ENCODE measurements around the gene PROZ. TPM values are rescaled to one million over a fixed set of nuclear protein-coding genes. Genes with fewer than 3 reads are reported as not detected.
"Not testable (repeated sequence)": the region's sequence is repeated elsewhere in the genome, so short reads cannot be mapped to it uniquely, and the experiment has no call there.

Gene PROZ, protein sequence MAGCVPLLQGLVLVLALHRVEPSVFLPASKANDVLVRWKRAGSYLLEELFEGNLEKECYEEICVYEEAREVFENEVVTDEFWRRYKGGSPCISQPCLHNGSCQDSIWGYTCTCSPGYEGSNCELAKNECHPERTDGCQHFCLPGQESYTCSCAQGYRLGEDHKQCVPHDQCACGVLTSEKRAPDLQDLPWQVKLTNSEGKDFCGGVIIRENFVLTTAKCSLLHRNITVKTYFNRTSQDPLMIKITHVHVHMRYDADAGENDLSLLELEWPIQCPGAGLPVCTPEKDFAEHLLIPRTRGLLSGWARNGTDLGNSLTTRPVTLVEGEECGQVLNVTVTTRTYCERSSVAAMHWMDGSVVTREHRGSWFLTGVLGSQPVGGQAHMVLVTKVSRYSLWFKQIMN
- total RNA-seq: not detected
- long read RNA-seq, partial matches to known transcripts: 0 of 1 reads
- long read RNA-seq, other reads (novel, unspliced or antisense): 1 of 1 reads

DNA sequence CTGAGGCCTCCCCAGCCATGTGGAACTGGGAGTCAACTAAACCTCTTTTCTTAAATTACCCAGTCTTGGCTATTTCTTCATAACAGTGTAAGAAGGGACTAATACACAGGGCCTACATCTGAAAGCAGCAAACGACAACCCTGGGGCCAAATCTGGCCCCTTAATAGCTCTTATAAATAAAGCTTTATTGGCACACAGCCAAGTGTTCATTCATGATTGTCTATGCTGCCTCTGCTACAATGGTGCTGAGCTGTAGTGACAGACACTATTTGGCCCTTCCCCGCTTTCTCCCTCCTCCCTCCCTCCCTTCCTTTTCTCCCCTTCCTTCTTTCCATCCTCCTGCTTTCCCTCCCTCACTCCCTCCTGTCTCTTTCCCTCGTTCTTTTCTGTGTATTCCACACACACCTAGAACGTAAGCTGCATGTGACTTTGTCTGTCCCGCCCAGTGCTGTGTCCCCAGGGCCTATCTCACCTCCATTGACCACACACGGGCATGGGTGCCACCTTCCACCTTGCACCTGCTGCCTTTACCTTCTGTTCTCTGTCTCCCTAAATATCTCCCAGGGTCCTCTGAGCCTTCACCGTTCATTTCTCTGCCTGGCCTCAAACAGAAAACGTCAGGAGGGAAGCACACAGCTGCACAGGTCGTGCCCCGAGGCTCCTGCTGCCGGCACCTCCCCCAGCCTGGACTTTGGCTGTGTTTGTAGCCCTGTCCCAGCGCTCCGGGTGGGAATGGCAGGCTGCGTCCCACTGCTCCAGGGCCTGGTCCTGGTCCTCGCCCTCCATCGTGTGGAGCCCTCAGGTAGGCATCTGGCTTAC is at the start of gene PROZ:
TSS of gene PROZ (plus strand) at position 720 of the 819 bp plus-strand sequence. CDS start at position 733, 13 bp downstream.
- no peak for DNase-seq (ENCODE audit: missing footprints)
- intact Hi-C loops (cut with DNase I): loop anchor here (10.0 kb wide), 1 partner anchor 237 kb away; no protein-coding TSS in a partner anchor
- ATAC-seq: no peak

DNA sequence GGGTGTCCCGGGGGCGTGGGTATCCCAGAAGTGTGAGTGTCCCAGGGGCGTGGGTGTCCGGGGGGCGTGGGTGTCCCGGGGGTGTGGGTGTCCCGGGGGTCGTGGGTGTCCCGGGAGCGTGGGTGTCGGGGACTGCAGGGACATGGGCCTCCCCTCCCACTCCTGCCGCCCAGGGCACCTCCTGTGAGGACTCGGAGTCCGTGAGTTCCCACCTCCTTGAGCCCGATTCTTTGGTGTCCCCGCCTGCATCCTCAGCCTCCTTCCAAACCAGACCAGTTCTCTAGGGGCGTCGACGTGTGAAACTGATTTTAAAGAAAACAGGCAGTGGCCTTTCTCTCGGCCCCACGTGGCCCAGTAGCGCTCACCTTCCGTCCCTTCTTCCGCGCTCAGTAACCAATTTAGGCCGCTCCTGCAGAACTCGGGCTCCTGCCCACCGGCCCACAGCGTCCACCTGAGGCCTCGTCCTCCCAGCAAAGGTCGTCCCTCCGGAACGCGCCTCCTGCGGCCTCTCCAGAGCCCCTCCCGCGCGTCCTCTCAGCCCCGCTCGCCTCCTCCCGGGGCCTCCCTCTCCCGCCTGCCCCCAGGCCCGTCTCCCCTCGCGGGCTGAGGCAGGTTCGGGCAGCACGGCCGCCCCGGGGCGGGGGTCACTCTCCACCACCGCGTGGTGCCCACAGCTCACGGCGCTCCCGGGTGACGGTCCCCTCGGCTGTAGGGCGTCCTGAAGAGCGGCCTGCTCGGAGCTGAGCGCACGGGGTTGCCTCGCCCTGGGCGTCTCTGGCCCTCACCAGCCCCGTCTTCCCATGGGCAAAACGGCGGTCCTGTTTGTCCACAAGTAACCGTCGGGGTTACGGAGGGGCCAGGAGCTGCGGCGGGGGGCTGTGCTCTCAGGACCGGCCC is 49.0 kb upstream of the PROZ start:
- intact Hi-C loops (cut with DNase I): no loop called here
- DNase-seq (ENCODE audit: missing footprints) (no peak), ATAC-seq (no peak)

DNA sequence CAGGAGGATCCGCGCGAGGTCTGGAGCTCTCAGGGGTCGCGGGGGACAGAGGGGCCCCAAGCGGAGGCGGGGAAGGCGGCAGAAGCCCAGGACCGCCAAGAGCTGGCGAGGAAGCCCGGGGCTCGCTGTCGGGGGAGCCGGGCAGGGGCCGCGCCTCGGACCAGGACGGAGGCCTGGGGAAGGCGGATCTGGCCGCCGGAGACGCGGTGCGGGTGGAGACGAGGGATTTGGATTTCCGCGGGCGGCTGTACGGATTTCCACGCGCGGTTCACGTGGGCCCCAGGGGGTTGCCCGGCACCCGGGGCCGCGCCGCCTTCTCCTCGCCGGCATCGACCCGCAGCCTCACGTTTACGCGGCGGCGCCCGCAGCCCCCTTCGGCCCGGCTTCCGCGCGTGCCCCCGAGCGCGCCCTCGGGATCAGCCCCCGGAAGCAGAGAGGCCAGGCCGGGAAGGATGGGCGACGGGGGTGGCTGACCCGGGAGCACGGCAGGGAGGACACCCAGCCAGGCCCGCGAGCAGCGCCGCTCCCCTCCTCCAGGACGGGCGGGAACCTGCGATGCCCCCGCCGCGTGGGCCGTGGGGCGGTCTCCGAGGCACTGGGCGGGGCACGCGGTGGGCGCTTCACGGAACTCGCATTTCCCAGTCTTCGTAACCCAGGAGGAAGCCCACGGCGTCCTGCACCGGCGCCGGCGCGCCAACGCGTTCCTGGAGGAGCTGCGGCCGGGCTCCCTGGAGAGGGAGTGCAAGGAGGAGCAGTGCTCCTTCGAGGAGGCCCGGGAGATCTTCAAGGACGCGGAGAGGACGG is 48.2 kb upstream of the PROZ start:
- DNase-seq (ENCODE audit: missing footprints): no peak

DNA sequence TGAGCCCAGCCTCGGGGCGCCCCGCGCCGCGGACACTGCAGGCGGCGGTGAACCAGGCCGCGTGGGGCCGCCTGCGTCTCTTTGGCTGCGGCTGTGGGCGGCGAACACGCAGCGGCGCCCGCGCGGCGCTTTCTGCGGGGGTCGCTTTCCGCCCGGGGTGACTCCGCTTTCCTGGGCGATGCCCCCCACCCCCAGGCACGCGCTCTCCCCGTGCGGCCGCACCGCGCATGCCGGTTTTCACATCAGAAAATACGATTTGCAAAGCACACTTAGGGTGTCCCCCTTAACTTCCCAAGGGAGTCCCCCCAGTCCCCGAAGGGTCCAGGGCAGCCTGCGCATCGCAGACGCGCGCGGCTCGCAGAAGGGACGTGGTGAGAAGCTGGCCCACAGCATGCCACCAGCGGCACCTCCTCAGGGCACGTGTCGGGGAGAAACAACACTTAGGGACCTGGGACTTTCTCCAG is 47.6 kb upstream of the PROZ start:
- ATAC-seq (no peak), DNase-seq (ENCODE audit: missing footprints) (no peak)
- intact Hi-C loops (cut with DNase I): no loop called here

More for the DNA sequence above, 48.2 kb upstream of the PROZ start:
- intact Hi-C loops (cut with DNase I): no loop called here
- ATAC-seq: no peak

DNA sequence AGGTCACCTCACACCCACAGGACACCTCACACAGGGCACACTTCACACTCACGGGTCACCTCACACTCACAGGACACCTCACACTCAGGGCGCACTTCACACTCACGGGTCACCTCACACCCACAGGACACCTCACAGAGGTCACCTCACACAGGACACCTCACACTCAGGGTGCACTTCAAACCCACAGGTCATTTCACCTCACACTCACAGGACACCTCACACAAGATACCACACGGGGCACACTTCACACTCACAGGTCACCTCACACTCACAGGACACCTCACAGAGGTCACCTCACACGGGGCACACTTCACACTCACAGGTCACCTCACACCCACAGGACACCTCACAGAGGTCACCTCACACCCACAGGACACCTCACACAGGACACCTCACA is 46.6 kb upstream of the PROZ start:
- intact Hi-C loops (cut with DNase I); DNase-seq (ENCODE audit: missing footprints); ATAC-seq: not testable (repeated sequence)

DNA sequence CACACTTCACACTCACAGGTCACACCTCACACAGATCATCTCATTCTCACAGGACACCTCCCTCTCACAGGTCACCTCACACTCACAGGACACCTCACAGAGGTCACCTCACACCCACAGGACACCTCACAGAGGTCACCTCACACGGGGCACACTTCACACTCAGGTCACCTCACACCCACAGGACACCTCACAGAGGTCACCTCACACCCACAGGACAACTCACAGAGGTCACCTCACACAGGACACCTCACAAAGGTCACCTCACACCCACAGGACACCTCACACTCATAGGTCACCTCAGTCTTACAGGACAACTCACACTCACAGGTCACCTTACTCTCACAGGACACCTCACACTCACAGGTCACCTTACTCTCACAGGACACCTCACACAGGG is 46.0 kb upstream of the PROZ start:
- ATAC-seq; DNase-seq (ENCODE audit: missing footprints); intact Hi-C loops (cut with DNase I): not testable (repeated sequence)

DNA sequence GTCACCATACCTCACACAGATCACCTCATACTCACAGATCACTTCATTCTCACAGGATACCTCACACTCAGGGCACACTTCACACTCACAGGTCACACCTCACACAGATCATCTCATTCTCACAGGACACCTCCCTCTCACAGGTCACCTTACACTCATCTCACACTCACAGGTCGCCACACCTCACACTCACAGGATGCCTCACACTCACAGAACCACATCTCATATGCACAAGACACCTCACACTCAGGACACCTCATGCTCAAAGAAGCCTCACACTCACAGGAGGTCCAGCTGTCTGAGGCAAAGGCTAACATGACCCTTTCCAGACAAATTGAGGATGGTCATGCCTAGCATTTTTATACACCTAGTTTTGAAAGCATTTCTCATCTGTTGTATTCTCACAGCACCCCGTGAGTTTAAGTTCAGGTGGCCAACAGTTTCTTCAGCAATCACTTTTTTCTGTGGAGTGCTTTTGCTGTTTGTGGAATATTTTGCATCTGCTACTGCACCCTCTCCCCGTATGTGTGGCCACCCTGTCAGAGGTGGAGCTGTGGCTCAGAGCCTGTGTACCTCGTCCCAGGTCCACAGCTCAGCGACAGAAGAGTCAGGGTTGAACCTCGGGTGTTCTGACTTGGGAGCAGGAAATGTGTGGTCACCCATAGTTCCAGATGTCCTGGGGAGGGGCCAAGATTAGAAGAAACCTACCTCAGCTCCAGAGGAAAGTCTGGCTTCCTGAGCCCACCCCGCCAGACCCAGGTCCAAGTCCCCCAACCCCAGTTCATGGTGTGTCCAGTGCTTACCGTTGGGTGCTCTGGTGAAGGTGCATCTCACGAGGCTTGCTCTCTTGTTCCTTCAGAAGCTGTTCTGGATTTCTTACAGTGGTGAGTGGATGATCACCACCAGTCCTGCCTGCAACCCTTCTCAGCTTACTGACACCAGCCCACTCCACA is 45.3 kb upstream of the PROZ start:
- DNase-seq (ENCODE audit: missing footprints) (no peak), ATAC-seq (no peak)
- intact Hi-C loops (cut with DNase I): no loop called here

DNA sequence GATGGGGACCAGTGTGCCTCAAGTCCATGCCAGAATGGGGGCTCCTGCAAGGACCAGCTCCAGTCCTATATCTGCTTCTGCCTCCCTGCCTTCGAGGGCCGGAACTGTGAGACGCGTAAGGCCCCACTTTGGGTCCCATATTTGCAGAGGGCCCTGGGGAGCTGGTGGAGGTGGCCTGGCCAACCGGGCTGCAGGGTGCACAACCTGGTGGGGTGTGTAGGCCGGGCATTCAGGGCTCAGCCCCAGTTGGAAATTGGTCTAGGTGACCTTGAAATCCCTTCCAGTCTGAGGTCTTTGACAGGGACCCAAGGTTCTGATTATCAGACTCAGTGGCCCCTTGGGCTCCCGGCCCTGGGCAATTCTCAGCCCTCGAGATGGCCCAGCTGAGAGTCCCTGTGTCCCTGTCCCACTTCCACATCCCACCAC is 44.6 kb upstream of the PROZ start:
- intact Hi-C loops (cut with DNase I): no loop called here
- no peak for ATAC-seq
- no peak for DNase-seq (ENCODE audit: missing footprints)

DNA sequence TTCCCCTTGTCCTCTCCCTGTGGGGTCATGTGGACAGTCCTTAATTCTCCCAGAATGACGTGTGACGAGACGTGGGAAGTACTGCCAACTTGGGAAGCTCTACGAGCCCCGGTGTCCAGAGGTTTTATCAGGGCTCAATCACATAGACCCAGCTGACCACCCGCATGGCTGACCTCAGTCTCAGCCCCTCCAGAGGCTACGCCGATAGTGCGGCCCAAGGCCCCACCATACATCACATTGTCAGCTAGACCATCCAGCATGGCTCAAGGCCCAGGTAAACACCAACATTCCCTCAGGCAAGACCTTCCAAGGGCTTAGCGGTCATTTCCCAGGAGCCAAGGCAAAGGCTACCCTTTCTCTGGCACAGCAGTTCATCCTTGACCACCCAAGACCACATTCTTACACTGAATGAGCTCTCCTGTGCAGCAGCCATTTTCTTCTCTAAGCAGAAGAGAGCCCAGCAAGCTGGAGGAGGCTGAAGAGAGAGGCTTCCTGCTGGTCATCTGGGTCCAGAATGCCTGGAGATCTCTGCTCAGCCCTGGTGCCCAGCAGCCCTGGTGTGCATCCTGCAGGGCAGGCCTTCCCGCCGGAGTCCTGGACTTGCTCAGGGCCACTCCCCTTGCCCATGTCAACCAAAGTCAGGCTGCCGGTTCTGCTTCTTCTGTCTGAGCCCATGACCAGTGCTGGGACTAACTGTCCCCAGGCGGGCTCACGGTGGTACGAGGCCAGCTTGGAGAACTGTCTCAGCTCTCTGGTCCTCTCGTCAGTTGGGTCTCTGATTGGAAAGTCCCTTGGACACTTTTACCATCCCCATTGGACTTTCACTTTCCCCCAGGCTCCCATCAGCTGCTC is 43.7 kb upstream of the PROZ start:
- intact Hi-C loops (cut with DNase I): no loop called here
- no peak for DNase-seq (ENCODE audit: missing footprints)
- no peak for ATAC-seq

DNA sequence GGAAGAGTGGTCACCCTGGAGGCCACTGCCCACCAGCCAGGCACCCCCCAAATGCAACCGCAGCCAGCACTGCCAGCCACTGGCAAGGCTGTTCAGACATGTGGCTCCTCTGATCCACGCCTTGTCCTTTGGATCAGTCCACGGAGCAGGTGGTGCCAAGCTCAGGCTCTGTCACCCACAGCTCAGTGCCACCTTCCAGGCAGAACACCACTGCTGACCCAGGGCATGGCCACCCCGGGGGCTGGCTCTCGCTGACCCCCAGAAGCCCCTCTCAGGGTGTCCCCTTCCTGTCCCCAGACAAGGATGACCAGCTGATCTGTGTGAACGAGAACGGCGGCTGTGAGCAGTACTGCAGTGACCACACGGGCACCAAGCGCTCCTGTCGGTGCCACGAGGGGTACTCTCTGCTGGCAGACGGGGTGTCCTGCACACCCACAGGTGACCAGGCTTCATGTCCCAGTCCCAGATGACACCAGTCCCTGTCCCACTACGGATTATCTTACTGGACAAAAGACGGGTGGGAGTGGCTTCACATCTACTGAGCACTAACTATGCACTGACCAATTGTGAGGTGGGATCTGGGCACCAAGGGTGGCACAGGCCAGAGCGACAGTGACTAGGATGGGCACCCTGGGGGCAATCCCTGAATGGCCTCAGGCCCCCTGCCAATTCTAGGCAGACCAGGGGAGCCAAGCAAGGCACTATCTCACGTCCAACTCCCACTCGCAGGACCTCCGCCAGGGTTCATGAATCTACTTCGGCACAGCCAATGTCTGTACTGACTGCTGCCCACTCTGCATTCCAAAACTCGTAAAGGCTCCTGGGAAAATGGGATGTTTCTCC is 42.9 kb upstream of the PROZ start:
- ATAC-seq (no peak), DNase-seq (ENCODE audit: missing footprints) (no peak)
- intact Hi-C loops (cut with DNase I): no loop called here

DNA sequence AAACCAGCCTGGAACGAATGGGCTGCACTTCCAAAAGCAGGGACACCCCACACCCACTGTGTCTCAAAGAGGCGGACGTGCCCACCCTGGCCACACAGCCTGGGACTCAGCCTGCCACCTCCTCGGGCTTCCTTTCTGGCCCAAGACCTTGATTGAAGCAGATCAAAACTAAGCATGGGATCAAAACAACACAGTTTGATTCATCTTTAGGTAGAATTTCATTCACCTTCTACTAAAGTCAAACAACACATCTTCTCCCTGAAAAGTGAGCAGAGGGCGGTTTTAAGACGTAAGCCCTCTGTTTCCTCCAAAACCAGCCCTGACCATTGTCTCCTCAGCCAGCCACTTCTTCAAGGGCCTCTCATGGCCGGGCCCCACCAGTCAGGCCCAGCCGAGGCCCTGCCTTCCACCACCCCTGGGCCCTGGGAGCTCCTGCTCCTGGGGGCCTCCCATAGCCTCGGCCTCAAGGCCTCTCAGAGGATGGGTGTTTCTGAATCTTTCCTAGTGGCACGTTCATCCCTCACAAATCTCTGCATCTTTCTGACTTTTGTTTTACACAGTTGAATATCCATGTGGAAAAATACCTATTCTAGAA is 42.1 kb upstream of the PROZ start:
- ATAC-seq: no peak
- intact Hi-C loops (cut with DNase I): no loop called here
- no peak for DNase-seq (ENCODE audit: missing footprints)

DNA sequence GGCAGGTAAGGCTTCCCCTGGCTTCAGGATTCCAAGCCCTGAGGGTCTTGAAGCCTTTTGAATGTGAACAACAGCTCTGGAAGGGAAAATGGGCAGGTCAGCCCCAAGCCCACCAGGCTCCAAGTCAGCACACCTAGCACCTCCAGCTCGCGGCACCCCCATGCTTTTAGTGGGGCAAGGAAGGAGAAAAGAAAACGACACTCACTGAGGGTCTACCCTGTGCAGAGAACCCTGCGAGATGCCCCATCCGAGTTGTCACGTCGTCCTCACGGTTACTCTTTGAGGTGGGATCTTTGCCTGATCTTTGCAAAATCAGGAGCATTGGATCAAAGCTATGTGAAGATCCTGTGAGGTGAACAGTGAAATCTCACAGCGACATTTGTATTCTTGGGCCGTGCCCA is 41.6 kb upstream of the PROZ start:
- intact Hi-C loops (cut with DNase I): no loop called here
- DNase-seq (ENCODE audit: missing footprints) (no peak), ATAC-seq (no peak)

DNA sequence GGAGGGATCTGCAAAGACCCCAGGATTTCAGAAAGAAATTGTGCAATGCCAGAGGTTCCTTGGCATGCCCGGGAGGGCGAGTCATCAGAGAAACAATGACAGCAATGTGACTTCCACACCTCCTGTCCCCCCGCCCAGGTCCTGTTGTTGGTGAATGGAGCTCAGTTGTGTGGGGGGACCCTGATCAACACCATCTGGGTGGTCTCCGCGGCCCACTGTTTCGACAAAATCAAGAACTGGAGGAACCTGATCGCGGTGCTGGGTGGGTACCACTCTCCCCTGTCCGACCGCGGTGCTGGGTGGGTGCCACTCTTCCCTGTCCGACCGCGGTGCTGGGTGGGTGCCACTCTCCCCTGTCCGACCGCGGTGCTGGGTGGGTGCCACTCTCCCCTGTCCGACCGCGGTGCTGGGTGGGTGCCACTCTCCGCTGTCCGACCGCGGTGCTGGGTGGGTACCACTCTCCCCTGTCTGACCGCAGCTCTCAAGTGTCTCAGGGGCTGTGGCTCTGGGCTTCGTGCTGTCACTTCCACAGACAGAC is 41.0 kb upstream of the PROZ start:
- intact Hi-C loops (cut with DNase I): no loop called here
- no peak for ATAC-seq
- no peak for DNase-seq (ENCODE audit: missing footprints)

DNA sequence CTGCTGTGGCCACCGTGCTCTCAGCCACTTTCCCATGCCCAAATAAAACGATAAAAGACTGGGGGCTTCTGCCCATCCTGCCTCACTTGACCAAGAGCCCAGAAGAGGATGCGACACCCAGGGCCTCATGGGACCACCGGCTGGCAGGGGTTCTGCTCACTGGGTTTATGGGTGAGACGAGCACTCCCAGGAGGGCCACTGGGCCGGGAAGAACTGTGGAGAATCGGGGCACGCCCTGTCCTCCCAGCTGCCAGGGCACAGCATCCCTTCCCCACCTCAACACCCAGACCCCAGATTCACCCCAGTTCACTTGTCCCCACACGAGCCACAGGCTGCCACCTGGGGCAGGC is 40.6 kb upstream of the PROZ start:
- no peak for DNase-seq (ENCODE audit: missing footprints)
- intact Hi-C loops (cut with DNase I): no loop called here
- ATAC-seq: no peak
